CD4-positive, alpha-beta memory T cell (primary cell): ENCODE data around the gene APOBEC3C. TPM values are rescaled to one million over a fixed set of nuclear protein-coding genes. Genes with fewer than 3 reads are reported as not detected.
A peak's percentile ranks its signal among the peaks of the same experiment; 100 is the strongest.

ENCODE experiments used
- CTCF ChIA-PET: fragments of 350-600 bp; sonication (Branson Sonifier 250); formaldehyde crosslinking; loops from one replicate; lab custom pipeline; 2021; ENCODE audit warnings: inconsistent platforms; ENCODE audit not compliant: partially characterized antibody; lab: Charles Lee
- POLR2A ChIA-PET: fragments of 350-600 bp; sonication (Branson Sonifier 250); formaldehyde crosslinking; loops from one replicate; lab custom pipeline; 2021; ENCODE audit not compliant: partially characterized antibody; lab: Charles Lee
- DNase-seq, 5 donors: peaks; one replicate each; pipeline versions ENCODE4 v3.0.0 to v3.0.0-alpha.2; 2020 to 2022; ENCODE audit warnings: mixed read lengths in 1 of 5
- H3K27ac ChIP-seq: one replicate; pipeline ENCODE4 v1.7.0; 2013; ENCODE audit warnings: low read depth, low read length
- H3K27me3 ChIP-seq: 2 replicates; pipeline ENCODE4 v1.7.0; 2013; ENCODE audit warnings: mild to moderate bottlenecking, low read length, moderate library complexity; ENCODE audit not compliant: insufficient read depth
- H3K36me3 ChIP-seq: 2 replicates; pipeline ENCODE4 v1.7.0; 2013; ENCODE audit warnings: mild to moderate bottlenecking, low read length, moderate library complexity; ENCODE audit not compliant: insufficient read depth
- H3K4me1 ChIP-seq: 2 replicates; pipeline ENCODE4 v1.7.0; 2013; ENCODE audit warnings: mild to moderate bottlenecking, low read length, moderate library complexity; ENCODE audit not compliant: insufficient read depth
- H3K4me3 ChIP-seq, 2 donors: one replicate each; pipeline ENCODE4 v1.7.0; 2013; ENCODE audit warnings: low read length in 2 of 2, mild to moderate bottlenecking in 1 of 2
- H3K9me3 ChIP-seq, 2 donors: one replicate each; pipeline ENCODE4 v1.7.0; 2013; ENCODE audit warnings: low read length in 2 of 2, control low read depth in 1 of 2; ENCODE audit not compliant: control insufficient read depth in 1 of 2
- H3K27ac Mint-ChIP-seq, 7 donors: one replicate each; pipeline ENCODE4 v1.8.0; 2020 to 2021; ENCODE audit warnings: mixed read lengths in 7 of 7, mild to moderate bottlenecking in 6 of 7, inconsistent platforms in 3 of 7, moderate library complexity in 3 of 7
- H3K27me3 Mint-ChIP-seq, 2 donors: one replicate each; pipeline ENCODE4 v1.8.0; 2020 to 2021; ENCODE audit warnings: mixed read lengths in 2 of 2
- H3K36me3 Mint-ChIP-seq, 2 donors: one replicate each; pipeline ENCODE4 v1.8.0; 2020 to 2021; ENCODE audit warnings: mixed read lengths in 2 of 2, inconsistent platforms in 1 of 2, mild to moderate bottlenecking in 1 of 2
- H3K4me1 Mint-ChIP-seq, 4 donors: one replicate each; pipeline ENCODE4 v1.8.0; 2020 to 2021; ENCODE audit warnings: mixed read lengths in 4 of 4, mild to moderate bottlenecking in 1 of 4
- H3K4me3 Mint-ChIP-seq, 8 donors: one replicate each; pipeline ENCODE4 v1.8.0; 2020 to 2021; ENCODE audit warnings: mixed read lengths in 8 of 8, mild to moderate bottlenecking in 7 of 8, moderate library complexity in 6 of 8, inconsistent platforms in 3 of 8
- H3K9me3 Mint-ChIP-seq, 8 donors: one replicate each; pipeline ENCODE4 v1.8.0; 2020 to 2021; ENCODE audit warnings: mixed read lengths in 8 of 8, mild to moderate bottlenecking in 5 of 8, inconsistent platforms in 3 of 8, moderate library complexity in 1 of 8
- intact Hi-C: fragments of 100-400 bp; cut with micrococcal nuclease; formaldehyde crosslinking; loops from one replicate; pipeline ENCODE4 v1.15.1; 2023
- polyA plus RNA-seq, 2 donors: library from polyadenylated mRNA; unstranded; fragments of 300-500 nt; fragmentation: Illumina TruSeq; gene quantifications; one replicate each; pipeline ENCODE4 v1.2.3, GENCODE V29; 2021
- total RNA-seq, 2 experiments: library from RNA; stranded (reverse); gene quantifications; one replicate each; pipeline ENCODE4 v1.2.3, GENCODE V29; 2021

The APOBEC3C gene
- total and polyA plus RNA-seq, 4 experiments from 2014 or later: 42.4 to 135 (median 76.5) TPM

GRCh38 chr22:38967451-38968450 lies 46.3 kb upstream of the APOBEC3C start:
- no peak overlapping the region for H3K27ac ChIP-seq
- Mint-ChIP-seq H3K4me1 (peaks cover 0 to 2% (median under 1%) of the 10 kb centered on the region in 4 donors), H3K27me3 (peaks cover 7 to 8% of the 10 kb centered on the region in 2 donors), H3K27ac (no peak overlapping the region), H3K4me3 (peak overlapping the region in 1 of 8 donors; percentile 26), H3K36me3 (no peaks in the 10 kb centered on the region), H3K9me3 (peaks cover 0 to 2% (median 0%) of the 10 kb centered on the region in 8 donors)
- no peaks in the 10 kb centered on the region for H3K27me3 ChIP-seq
- no peak for DNase-seq
- H3K36me3 ChIP-seq: no peaks in the 10 kb centered on the region
- H3K4me3 ChIP-seq: no peak overlapping the region
- H3K9me3 ChIP-seq: no peaks in the 10 kb centered on the region
- ChIA-PET CTCF (no interaction called here), POLR2A (no interaction called here)
- no peaks in the 10 kb centered on the region for H3K4me1 ChIP-seq
- intact Hi-C loops: no loop called here

- no peaks in the 10 kb centered on the region for H3K27me3 ChIP-seq
- intact Hi-C loops: no loop called here
- no peaks in the 10 kb centered on the region for H3K9me3 ChIP-seq
- H3K27ac ChIP-seq: no peak overlapping the region
- Mint-ChIP-seq H3K4me1 (peaks cover 0 to 7% (median 3%) of the 10 kb centered on the region in 4 donors), H3K9me3 (peaks cover 0 to 2% (median 0%) of the 10 kb centered on the region in 8 donors), H3K36me3 (no peaks in the 10 kb centered on the region), H3K27me3 (peaks cover 4 to 8% of the 10 kb centered on the region in 2 donors), H3K27ac (no peak overlapping the region), H3K4me3 (no peak overlapping the region)
- no peaks in the 10 kb centered on the region for H3K4me1 ChIP-seq
- ChIA-PET POLR2A (no interaction called here), CTCF (interaction anchor here (0.6 to 1.4 kb wide), 2 partner anchors 36 to 377 kb away, joined by 3 to 5 read pairs; no protein-coding TSS in a partner anchor)
- no peak overlapping the region for H3K4me3 ChIP-seq
- no peaks in the 10 kb centered on the region for H3K36me3 ChIP-seq
- no peak for DNase-seq
Measured at GRCh38 chr22:38968801-38969200, 45.3 kb upstream of the APOBEC3C start.

GRCh38 chr22:38970551-38970950 lies 43.5 kb upstream of the APOBEC3C start:
- no peaks in the 10 kb centered on the region for H3K9me3 Mint-ChIP-seq
- intact Hi-C loops: no loop called here
- no peaks in the 10 kb centered on the region for H3K27me3 ChIP-seq

GRCh38 chr22:38971202-38971601 lies 42.9 kb upstream of the APOBEC3C start:
- peak overlapping the region in 1 of 7 donors; percentile 35 for H3K27ac Mint-ChIP-seq
- no peaks in the 10 kb centered on the region for H3K36me3 Mint-ChIP-seq
- Histone ChIP-seq H3K4me3 (no peak overlapping the region), H3K36me3 (no peaks in the 10 kb centered on the region), H3K27ac (no peak overlapping the region), H3K4me1 (no peaks in the 10 kb centered on the region), H3K9me3 (no peaks in the 10 kb centered on the region), H3K27me3 (no peaks in the 10 kb centered on the region)
- DNase-seq: no peak
- no peak overlapping the region for H3K4me3 Mint-ChIP-seq
- intact Hi-C loops: no loop called here
- ChIA-PET CTCF (interaction anchor here (2.3 to 6.7 kb wide), 2 partner anchors 34 to 101 kb away, joined by 4 to 68 read pairs; no protein-coding TSS in a partner anchor), POLR2A (no interaction called here)
- peaks cover 4 to 6% of the 10 kb centered on the region in 2 donors for H3K27me3 Mint-ChIP-seq
- H3K9me3 Mint-ChIP-seq: no peaks in the 10 kb centered on the region
- peaks cover 0 to 8% (median 3%) of the 10 kb centered on the region in 4 donors for H3K4me1 Mint-ChIP-seq

More at GRCh38 chr22:38970551-38970950, 43.5 kb upstream of the APOBEC3C start:
- H3K36me3 Mint-ChIP-seq: no peaks in the 10 kb centered on the region
- H3K9me3 ChIP-seq: no peaks in the 10 kb centered on the region
- peak overlapping the region in 1 of 7 donors; percentile 64 for H3K27ac Mint-ChIP-seq
- ChIA-PET CTCF (interaction anchor here (2.3 to 6.7 kb wide), 2 partner anchors 34 to 100 kb away, joined by 4 to 68 read pairs; no protein-coding TSS in a partner anchor), POLR2A (no interaction called here)
- H3K4me3 ChIP-seq: no peak overlapping the region
- no peak overlapping the region for H3K27ac ChIP-seq
- H3K27me3 Mint-ChIP-seq: peaks cover 4 to 6% of the 10 kb centered on the region in 2 donors
- no peak overlapping the region for H3K4me3 Mint-ChIP-seq
- H3K4me1 ChIP-seq: no peaks in the 10 kb centered on the region
- DNase-seq: no peak
- peaks cover 0 to 8% (median 3%) of the 10 kb centered on the region in 4 donors for H3K4me1 Mint-ChIP-seq
- no peaks in the 10 kb centered on the region for H3K36me3 ChIP-seq

- Histone ChIP-seq H3K9me3 (no peaks in the 10 kb centered on the region), H3K27ac (no peak overlapping the region), H3K4me3 (no peak overlapping the region), H3K36me3 (no peaks in the 10 kb centered on the region), H3K4me1 (no peaks in the 10 kb centered on the region), H3K27me3 (no peaks in the 10 kb centered on the region)
- Mint-ChIP-seq H3K27ac (no peak overlapping the region), H3K4me3 (no peak overlapping the region), H3K9me3 (no peaks in the 10 kb centered on the region), H3K4me1 (peaks cover 0 to 8% (median 3%) of the 10 kb centered on the region in 4 donors), H3K27me3 (peaks cover 4 to 6% of the 10 kb centered on the region in 2 donors), H3K36me3 (no peaks in the 10 kb centered on the region)
- CTCF ChIA-PET: interaction anchor here (6.7 kb wide), 1 partner anchor 33 kb away, joined by 68 read pairs; no protein-coding TSS in a partner anchor
- intact Hi-C loops: no loop called here
- no peak for DNase-seq
- POLR2A ChIA-PET: no interaction called here
Measured at GRCh38 chr22:38971791-38972190, 42.3 kb upstream of the APOBEC3C start.

GRCh38 chr22:38972558-38972957 lies 41.5 kb upstream of the APOBEC3C start:
- ChIA-PET CTCF (interaction anchor here (1.2 to 6.7 kb wide), 3 partner anchors 12 to 171 kb away, joined by 3 to 68 read pairs (median 18); partner anchors contain the start of gene APOBEC3B), POLR2A (no interaction called here)
- no peak overlapping the region for H3K27ac ChIP-seq
- no peaks in the 10 kb centered on the region for H3K4me1 ChIP-seq
- intact Hi-C loops: no loop called here
- H3K4me3 ChIP-seq: no peak overlapping the region
- H3K27ac Mint-ChIP-seq: no peak overlapping the region
- peaks cover 0 to 1% (median 0%) of the 10 kb centered on the region in 8 donors for H3K9me3 Mint-ChIP-seq
- no peaks in the 10 kb centered on the region for H3K27me3 ChIP-seq
- no peaks in the 10 kb centered on the region for H3K9me3 ChIP-seq
- no peaks in the 10 kb centered on the region for H3K36me3 ChIP-seq
- H3K36me3 Mint-ChIP-seq: no peaks in the 10 kb centered on the region
- H3K4me1 Mint-ChIP-seq: peaks cover 0 to 8% (median 3%) of the 10 kb centered on the region in 4 donors
- peaks cover 4 to 6% of the 10 kb centered on the region in 2 donors for H3K27me3 Mint-ChIP-seq
- no peak overlapping the region for H3K4me3 Mint-ChIP-seq
- DNase-seq: no peak
